ENCODE measurements around the gene ATP6V0B.
A peak's percentile ranks its signal among the peaks of the same experiment; 100 is the strongest.

Gene ATP6V0B

DNA sequence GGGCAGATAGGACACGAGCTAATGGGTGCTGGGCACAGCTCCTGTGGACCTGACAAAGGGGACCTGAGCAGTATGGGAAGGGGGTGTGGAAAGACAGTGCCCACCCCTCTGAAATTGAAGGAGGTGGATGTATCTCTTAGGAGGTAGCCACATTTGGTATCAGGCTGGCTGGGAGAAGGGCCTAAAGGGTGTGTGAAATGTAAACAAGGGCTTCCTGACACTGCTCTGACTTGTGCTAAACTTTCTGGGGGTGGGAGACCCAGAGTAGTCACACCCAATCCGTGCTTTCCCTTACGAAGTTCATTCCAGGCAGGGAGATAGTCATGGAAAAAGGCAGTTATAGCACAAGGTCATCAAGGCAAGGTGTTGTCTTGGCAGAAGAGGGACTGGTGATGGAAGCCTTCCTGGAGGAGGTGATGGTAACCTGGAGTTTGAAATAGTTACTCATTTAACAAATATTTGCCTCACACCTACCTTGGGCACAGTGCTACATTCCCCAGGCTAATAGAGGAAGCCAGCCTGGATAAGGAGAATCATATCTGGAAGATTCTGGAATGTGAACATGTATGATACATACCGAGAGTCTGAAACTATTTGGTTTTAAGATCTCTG lies 11.3 kb downstream of the ATP6V0B start:
- DNase-seq, result no peak

DNA sequence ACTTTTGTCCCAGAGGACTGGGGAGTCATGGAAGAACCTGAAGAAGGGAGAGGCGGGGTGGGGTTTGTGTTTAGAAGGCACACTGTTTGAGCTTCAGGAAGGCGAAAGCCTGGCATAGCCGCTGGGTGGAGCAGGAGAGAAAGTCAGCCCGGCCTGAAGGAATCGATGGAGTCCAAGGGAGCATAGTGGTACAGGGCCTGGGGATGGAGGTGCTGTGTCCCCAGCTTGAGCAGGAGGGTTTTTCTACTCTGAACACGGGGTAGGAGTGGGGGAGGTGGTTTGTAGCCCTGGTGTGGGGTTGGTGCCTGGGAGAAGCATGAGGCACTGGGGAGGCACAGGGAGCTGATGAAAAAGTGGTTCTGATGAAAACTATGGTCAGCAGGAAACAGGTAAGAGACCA lies 12.0 kb downstream of the ATP6V0B start:
- no peak for DNase-seq

DNA sequence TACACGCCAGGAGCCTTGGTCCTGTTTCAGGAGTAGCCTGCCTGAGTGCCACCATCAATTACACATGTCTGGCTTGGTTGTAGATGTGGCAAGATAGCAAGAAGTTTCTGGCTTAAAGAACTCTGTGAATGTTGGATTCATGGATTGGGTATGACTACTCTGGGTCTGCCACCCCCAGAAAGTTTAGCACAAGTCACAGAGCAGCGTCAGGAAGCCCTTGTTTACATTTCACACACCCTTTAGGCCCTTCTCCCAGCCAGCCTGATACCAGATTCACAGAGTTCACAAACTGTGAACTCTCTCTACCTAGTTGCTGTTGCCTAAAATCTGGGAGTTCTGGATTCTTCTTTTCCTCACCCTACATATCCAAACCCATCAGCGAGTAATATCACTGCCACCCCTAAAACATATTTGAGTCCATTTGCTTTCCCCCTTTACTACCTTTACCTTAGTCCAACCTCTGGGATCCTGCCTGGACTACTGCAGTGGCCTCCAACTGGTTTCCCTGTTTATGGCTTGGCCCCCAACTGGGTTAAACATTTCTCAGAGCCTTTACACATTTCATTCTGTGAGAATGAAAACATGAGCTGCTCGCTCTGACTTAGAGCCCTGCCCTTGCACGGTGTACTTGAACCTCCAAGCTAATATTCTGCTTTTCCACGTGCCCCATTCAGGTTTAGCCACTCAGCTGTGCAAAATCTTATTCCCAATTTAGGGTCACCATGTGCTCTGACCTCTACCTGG lies 12.6 kb downstream of the ATP6V0B start:
- no peak for DNase-seq

DNA sequence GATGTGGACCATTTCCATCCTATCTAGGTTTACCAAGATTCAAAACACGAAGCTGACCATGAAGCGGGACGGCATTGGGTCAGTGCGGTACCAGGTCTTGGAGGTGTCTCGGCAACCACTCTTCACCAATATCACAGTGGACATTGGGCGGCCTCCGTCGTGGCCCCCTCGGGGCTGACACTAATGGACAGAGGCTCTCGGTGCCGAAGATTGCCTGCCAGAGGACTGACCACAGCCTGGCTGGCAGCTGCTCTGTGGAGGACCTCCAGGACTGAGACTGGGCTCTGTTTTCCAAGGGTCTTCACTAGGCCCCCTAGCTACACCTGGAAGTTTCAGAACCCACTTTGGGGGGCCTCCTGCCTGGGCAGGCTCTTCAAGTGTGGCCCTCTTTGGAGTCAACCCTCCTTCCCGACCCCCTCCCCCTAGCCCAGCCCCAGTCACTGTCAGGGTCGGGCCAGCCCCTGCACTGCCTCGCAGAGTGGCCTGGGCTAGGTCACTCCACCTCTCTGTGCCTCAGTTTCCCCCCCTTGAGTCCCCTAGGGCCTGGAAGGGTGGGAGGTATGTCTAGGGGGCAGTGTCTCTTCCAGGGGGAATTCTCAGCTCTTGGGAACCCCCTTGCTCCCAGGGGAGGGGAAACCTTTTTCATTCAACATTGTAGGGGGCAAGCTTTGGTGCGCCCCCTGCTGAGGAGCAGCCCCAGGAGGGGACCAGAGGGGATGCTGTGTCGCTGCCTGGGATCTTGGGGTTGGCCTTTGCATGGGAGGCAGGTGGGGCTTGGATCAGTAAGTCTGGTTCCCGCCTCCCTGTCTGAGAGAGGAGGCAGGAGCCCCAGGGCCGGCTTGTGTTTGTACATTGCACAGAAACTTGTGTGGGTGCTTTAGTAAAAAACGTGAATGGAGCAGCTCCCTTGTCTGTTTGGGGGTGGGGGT lies 15.8 kb downstream of the ATP6V0B start:
- no peak for DNase-seq

DNA sequence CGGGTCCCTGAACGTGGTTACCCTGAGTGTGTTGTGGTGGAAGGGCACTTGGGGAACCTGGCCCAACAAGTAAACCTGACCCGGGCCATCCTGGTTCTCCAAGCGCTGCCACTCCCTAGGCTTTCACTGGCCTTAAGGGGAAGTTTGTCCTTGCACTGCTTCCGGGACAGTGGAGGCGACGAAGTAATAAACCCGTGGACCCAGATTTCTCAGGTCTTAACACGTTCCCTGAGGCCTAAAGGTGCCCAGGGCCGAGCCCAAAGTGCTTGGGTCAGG lies 16.4 kb downstream of the ATP6V0B start:
- no peak for DNase-seq

DNA sequence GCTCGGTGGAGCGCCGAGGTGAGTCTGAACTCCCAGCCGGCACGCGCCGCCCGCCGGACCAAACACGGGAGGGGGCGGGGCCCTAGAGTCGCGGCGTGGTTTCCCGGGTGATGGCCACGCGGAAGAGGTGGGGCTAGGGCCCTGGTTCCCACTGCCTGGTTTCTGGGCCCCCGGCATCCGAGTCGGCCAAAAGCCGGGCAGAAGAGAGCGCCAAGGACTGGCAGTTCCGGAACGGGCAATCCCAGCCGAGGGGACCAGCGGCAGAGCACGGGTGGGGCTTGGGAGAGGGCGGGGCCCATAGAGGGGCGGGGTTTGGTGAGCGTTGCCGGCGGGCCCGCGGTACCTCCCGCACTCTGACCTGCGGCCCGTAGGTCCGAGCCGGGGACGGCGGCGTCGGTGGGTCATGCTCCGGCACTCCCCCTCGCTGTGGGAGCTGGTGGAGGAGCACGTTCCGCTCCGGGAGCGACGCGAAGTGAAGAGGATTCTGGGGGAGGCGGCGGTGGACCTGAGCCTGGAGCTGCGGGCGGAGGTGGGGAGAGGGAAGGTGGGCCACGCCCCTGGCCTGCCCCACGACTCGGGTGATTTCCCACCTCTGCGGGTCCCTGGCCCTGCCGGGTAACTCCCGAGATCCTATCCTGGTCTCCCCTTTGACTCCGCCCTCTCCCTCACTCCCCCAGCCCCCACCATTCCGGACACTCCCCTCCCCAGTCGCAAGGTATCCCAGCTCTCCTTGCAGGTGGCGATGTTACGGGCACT lies 16.9 kb downstream of the ATP6V0B start, which contains the start of gene CCDC24:
CCDC24 (plus strand) TSS at position 124 of the 756 bp plus-strand sequence; CDS start at position 404, 280 bp downstream.
- DNase-seq, result peak; percentile 77 to 90 (median 89)

DNA sequence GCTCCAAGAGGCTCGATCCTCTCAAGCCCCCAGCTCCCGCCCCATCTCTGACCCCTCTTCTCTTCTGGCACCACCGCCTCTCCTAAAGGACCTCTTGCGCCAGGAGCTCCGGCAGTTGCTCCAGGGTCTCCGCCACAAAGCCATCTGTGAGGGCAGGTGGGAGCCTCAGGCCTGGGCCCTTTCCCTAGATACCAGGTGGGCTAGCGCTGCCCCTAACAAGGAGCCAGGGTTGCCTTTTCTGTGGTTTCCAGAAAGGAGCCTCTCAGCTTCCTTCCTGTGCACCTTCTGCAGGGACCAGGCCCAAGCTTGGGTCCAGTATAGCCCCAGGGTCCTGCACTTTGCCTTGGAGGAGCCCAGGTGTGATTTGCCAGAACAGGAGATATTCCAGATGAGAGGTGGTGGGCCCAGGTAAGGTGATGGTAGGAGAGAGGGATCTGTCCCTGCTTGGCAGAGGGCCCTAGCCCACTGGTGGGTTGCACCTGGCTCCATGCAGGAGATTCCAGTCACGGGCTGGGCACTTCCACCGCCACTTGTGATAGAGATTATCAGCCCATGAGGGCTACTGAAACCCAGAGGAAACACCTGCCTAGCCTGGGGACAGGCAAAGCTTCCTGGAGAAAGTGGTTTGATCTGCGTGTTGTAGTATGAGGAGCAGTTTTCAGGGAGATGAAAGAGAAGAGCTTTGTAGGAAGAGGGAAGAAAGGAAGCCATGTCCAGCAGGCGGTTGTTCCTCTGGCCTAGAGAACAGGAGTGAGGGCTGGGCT lies 17.7 kb downstream of the ATP6V0B start:
- no peak for DNase-seq

DNA sequence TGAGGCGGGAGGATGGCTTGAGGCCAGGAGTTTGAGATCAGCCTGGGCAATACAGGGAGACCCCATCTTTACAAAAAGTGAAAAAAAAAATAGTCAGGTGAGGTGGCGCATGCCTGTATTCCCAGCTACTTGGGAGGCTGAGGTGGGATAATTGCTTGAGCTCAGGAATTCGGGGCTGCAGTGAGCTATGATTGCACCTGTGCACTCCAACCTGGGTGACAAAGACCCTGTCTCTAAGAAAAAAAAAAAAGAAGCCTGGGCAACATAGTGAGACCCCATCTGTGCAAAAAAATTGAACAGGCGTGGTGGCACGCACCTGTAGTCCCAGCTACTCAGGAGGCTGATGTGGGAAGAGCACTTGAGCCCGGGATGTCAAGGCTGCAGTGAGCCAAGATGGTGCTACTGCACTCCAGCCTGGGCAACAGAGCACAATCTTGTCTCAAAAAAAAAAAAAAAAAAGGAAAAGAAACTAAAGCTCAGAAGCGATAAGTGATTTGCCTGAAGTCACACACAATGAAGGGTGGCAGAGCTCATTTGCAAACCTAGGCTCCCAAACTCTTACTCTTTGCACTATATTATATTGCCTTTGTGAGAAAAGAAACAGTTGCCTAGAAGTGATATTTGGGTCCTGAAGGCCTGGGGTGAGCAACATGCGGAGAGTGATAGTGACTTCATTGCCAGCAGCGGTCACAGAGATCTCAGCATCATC lies 18.6 kb downstream of the ATP6V0B start:
- no peak for DNase-seq

DNA sequence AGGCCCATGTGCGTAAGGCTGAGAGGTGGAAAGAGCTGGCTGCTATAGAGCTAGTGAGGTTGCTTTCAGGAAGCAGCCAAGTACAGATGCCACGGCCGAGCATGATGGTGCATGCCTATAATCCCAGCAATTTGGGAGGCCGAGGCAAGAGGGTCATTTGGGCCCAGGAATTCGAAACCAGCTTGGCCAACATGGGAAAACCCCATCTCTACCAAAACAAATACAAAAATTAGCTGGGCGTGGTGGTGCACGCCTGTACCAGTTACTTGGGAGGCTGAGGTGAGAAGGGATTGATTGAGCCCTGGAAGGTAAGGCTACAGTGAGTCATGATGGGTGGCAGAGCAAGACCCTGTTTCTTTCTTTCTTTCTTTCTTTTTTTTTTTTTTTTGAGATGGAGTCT lies 19.3 kb downstream of the ATP6V0B start:
- DNase-seq, result no peak

DNA sequence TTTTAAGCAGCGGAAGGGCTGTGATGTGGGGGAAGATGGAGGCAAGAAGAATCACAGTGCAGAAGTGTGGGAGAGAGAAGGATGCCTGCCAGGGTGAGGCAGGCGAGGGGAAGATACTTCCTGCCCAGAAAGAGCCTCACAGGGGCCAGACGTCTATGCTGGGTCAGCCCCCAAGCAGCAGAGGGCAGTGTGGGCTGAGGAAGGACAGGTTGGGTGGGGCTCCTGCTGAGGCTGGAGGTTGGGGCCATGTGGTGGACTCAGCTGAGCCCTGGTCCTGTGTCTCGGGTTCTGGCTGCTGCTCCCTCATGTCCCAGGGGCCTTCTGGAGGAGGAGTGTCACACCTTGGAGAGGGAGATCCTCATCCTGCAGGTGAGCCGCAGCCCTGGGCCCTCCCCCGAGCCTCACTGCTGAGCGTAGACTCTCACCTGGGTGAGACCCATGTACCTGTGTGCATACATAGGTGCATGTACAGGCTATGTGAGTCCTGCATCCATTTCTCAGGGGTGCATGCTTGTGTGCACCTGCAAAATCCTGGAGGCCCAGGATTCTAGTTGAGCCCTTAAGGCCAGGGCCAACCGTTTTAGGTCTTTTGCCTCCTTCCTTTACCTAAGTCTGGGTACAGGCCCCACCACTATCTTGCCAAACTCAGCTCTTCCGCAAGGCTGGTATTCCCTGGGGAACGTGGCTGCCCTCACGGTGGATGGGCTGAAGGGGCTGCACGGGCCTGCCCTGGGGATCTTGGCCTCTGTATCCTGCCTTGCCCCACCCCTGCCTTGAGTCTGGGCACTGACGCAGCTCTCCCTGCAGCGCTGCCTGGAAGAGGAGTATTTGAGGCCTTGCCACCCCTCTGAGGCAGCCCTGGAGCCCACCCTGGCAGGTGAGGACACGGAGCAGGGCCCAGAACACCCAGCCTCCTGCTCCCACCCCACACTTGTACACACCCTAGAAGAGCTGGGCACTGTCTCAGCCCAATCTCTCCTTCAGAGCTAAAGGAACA lies 20.3 kb downstream of the ATP6V0B start:
- peak in 1 of 3 donors; percentile 20 for DNase-seq

DNA sequence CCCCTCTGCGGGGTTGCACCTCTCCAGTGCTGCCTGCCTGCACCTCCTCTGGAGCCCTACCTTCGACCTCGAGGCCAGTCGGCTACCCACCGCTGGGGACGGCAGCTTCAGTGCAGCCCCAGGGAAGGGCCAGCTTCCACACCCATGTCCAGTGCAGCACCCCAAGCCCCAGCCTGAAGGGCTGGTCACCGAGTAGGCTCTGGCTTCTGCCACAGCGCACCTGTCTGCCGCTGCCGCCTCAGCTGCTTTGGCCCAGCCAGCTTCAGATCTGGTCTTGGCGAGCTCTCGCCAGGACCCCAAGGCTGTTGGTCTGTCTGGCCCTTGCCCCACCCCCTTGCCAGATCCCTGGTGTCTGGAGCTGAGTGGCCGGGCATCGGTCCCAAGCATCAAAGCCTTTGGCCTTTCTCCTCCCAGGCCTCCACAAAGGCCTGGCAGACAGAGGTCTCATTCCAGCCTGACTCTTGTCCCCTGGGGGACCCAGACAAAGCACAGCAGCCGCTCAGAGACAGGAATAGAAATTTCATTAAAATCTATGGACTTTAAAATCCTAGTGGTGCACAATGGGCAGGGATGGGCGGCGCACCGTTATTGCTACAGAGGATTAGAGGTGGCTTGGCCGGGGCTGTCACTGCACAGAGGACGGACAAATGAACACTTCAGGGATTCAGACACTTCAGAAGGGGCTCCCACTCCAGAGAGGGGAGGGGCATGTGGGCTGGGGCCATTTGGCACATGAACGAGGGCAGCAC lies 21.4 kb downstream of the ATP6V0B start:
- DNase-seq, result no peak

DNA sequence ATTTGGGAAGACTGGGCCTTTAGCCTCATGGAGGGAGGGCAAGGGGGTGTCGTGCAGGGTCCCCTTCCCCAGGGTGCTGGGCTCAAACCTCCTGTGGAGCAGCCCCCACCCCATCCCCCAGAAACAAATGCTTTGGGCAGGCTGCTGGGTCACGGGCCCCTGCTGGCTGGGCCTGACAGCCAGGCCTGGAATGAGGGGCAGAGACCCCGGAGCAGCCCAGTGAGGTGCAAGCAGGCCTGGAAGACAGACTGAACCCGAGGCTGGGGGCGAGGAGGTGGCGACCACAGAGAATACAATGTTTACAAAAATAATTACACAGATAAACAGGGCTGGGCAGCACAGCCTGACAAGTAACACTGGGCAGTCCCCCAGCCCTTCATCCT lies 22.0 kb downstream of the ATP6V0B start:
- no peak for DNase-seq

DNA sequence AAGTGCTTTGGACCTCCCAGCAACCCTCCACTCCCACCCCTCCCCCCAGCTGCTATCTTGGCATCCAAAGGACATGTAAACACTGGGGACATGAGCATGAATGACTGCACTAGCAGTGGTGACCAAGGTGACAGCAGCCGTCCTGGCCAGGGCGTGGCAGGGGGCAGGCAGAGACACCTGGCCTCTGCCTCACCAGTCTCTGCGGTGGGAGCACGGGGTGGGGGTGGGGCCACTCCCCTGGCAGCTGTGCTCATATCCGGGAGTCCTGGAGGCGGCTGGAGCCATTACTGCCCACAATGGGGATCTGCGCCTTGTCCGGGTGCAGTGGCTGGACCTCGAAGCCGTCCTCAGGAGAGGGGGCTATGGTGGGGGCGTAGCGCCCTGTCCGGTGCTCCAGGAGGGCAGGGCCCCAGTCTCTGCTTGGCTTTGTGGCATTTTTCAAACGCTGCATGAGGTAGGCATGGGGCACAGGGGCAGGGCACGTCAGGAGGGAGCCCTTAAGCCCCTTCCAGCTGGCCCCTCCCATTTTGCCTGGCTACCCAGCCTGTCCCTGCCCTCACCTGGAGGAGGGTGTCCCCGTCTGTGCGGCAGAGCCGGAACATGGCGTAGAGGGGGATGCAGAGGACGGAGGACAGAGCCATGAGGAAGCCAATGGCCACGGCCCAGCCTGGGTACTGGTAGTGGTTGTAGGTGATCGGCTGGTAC lies 22.7 kb downstream of the ATP6V0B start:
- no peak for DNase-seq

DNA sequence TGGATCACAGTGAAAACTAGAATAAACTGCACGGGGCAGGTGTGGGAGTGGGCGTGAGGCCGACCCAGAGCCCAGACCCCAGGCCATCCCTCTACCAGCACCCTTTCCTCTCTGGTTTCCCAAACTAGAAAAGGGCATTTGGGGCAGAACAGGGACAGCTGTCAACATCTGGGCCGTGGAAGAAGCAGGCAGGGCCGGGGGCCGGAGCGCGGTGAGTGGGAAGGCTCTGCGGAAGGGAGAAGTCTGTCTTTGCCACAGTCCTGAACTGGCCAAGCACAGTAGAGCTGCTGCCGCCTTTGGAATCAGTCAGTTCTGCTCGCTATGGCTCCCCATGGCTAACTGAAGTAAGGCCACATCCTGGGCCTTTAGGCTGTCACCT lies 23.2 kb downstream of the ATP6V0B start:
- DNase-seq, result no peak

DNA sequence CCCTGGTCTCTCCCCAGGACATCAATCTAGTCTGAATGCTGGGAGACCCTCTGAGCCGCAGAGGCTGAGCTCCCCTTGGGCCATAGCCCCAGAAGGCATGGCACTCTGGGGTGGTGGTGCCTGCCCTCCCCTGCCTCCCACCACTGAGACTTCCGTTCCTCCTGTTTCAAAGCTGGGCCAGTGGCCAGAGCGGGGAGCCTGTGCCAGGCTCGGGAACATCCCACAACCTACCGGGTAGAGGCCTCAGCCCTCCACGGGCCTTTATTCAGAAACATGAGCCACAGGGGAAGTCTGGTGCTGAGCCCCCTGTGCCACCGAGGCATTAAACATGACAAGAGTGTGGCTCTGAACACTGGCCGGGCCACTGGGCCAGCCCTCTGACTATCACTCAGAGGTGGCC lies 24.7 kb downstream of the ATP6V0B start:
- no peak for DNase-seq

DNA sequence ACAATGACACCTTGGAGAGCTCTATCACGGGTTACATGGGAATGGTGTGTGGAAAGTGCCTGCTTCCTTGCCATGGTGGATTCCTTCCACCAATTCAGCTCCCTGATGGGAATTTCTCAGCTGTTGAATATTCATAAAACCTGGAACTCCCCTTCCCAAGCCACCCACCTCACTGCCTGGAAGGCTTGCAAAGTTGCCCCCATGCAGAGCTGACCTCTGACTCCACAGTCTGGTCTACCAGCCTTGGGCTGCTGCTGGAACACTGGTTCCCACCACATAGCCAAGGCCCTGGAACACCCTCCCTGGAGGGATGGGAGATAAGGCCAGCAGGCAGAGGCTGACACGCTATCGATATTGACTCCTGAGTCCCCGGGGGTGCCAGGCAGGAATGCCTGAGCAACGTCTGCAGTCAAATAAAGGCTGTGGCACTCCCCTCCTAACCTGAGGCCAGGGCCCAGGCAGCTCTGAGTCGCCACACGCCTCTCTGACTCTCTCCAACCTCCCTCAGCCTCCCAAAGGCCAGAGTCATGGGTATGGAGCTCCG lies 25.4 kb downstream of the ATP6V0B start:
- no peak for DNase-seq

DNA sequence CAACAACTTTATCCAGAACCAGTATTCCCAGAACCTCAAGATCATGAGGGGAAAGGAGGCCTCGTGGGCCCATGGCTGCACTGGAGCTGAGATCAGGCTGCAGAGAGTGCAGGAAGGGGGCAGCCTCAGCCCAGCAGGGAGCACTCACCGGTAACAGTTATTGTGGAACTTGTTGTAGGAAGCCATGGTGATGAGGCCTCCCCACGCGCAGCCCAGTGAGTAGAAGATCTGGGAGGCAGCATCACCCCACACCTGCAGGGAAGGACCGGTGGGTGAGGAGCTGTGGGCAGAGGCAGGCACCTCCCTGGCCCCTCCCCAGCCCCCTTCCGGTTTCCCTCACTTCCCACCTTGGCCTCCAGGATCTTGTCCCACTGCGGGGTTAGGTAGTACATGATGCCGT lies 27.4 kb downstream of the ATP6V0B start:
- DNase-seq, result no peak

DNA sequence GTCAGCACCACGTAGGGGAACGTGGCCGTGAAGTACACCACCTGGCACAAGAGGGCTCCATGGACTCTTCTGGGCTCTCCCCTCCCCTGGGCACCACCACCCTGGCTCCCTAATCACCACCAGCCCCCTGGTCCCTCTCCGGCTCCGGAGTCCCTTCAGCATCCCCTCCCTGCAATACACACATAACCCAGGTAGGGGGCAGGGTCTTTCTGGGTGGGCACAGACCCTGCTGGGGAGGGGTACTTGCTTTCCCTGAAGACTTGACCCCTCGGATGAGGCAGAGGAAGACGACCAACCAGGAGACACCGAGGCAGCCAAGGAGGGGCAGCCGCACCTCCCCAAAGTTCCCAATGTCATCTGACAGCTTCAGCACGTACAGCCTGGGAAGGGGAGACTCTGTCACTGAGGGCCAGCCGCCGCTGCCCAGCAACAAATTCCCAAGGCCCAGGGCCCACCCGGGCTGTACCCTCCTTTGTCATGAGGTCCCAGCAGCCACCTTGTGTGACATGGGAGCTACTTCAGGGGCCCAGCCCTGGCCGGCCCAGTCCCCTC lies 27.9 kb downstream of the ATP6V0B start:
- no peak for DNase-seq
